ENCODE measurements around the gene KRTAP19-1. TPM values are rescaled to one million over a fixed set of nuclear protein-coding genes. Genes with fewer than 3 reads are reported as not detected.

The KRTAP19-1 gene
- total RNA-seq, 4 donors from 2014 or later, result not detected

DNA sequence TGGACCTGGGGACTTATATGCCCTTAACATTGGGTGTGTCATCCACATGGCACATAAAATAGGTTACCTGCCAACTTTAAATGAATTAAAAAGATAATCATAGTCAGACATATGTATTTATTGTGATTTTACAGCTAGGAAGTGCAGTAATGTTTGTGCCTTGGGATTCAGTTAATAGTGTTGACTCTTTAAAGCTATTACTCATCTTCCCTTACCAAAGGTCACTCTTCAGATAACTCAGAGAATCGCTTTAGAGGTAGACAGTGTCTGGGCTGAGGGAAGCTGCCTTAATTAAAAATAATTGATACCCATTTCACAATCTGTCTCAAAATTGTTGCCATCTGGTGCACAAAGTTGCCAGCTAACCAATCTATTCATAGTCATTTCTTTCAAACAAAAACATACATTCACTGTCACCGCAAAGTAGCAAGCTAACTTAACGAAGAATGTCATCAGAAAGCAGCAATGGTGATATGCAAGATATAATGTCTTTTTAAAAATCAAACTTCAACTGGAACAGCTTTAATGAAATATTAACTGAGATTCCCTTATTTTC is 43.1 kb downstream of the KRTAP19-1 start:
- H3K4me3 ChIP-seq, result no peak overlapping the region
- H3K4me1 ChIP-seq, result no peaks in the 10 kb centered on the region
- H3K36me3 ChIP-seq, result no peaks in the 10 kb centered on the region
- H3K9me3 ChIP-seq, result no peaks in the 10 kb centered on the region
- H3K27ac ChIP-seq, result no peak overlapping the region
- intact Hi-C loops (cut with DNase I; ENCODE audit: low total_unique reads), result no loop called here
- DNase-seq (no peak), ATAC-seq (no peak)
- in situ Hi-C loops (cut with MboI; ENCODE audit: low sequenced_read_pairs in 4 of 4), result no loop called here
- TF ChIP-seq, protein P1, sequence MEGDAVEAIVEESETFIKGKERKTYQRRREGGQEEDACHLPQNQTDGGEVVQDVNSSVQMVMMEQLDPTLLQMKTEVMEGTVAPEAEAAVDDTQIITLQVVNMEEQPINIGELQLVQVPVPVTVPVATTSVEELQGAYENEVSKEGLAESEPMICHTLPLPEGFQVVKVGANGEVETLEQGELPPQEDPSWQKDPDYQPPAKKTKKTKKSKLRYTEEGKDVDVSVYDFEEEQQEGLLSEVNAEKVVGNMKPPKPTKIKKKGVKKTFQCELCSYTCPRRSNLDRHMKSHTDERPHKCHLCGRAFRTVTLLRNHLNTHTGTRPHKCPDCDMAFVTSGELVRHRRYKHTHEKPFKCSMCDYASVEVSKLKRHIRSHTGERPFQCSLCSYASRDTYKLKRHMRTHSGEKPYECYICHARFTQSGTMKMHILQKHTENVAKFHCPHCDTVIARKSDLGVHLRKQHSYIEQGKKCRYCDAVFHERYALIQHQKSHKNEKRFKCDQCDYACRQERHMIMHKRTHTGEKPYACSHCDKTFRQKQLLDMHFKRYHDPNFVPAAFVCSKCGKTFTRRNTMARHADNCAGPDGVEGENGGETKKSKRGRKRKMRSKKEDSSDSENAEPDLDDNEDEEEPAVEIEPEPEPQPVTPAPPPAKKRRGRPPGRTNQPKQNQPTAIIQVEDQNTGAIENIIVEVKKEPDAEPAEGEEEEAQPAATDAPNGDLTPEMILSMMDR (IDR thresholded peaks at IDR 0.05 in 4 of 5, conservative IDR thresholded peaks at IDR 0.05 in 1 of 5), result no peak
- no peak for TF ChIP-seq POLR2A (IDR thresholded peaks at IDR 0.05)
- H3K27me3 ChIP-seq, result no peaks in the 10 kb centered on the region

DNA sequence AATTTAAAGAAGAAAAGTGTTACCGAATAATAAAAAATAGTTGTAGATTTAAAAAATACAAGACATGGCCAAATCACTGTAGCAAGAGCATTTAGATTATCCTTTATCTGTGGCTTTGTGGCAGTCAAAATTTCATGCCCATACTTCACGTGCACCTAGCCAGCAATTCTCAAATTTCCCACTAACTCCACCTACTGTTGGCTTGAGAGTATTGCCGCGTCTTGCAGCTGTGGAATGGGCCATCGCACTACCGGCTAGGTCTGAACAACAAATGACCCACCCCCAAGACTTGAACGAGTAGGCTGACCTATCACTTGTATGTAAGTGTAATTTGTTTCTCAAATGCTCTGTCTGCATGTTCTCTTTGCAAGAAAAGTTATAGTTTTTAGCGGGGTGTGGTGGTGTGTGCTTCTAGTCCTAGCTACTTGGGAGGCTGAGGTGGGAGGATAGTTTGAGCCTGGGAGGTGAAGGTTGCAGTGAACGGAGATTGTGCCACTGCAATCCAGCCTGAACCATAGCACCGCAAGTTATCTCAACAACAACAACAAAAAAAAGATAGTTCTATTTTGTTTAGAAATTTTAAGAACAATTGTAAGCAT is 46.0 kb downstream of the KRTAP19-1 start:
- Histone ChIP-seq H3K9me3 (no peaks in the 10 kb centered on the region), H3K4me3 (no peak overlapping the region), H3K36me3 (no peaks in the 10 kb centered on the region), H3K4me1 (no peaks in the 10 kb centered on the region), H3K27ac (no peak overlapping the region), H3K27me3 (no peaks in the 10 kb centered on the region)
- TF ChIP-seq, protein P1 (IDR thresholded peaks at IDR 0.05 in 4 of 5, conservative IDR thresholded peaks at IDR 0.05 in 1 of 5), result peak in 1 of 5 experiments; percentile 21
- TF ChIP-seq POLR2A (IDR thresholded peaks at IDR 0.05), result no peak
- intact Hi-C loops (cut with DNase I; ENCODE audit: low total_unique reads) (no loop called here), in situ Hi-C loops (cut with MboI; ENCODE audit: low sequenced_read_pairs in 4 of 4) (no loop called here)
- ATAC-seq, result no peak
- DNase-seq, result no peak

DNA sequence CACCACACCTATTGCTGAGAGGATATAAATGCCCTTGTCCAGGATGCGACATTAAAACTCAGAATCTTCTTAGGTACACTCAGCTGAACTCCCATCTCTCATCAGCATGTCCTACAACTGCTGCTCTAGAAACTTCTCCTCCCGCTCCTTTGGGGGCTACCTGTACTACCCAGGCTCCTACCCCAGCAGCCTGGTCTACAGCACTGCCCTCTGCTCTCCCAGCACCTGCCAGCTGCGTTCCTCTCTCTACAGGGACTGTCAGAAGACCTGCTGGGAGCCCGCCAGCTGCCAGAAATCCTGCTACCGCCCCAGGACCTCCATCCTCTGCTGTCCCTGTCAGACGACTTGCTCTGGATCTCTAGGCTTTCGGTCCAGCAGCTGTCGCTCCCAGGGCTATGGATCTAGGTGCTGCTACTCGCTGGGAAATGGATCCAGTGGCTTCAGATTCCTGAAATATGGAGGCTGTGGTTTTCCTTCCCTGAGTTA is 50.0 kb downstream of the KRTAP19-1 start, which contains the start of gene KRTAP13-4:
TSS of gene KRTAP13-4 (plus strand) at position 51 of the 486 bp plus-strand sequence. CDS start at position 107, 56 bp downstream.
- Histone ChIP-seq H3K9me3 (no peaks in the 10 kb centered on the region), H3K4me3 (no peak within 1 kb of the TSS), H3K27ac (no peak within 1 kb of the TSS), H3K36me3 (no peaks in the 10 kb centered on the region), H3K4me1 (no peaks in the 10 kb centered on the region), H3K27me3 (no peaks in the 10 kb centered on the region)
- ATAC-seq, result no peak
- no peak for DNase-seq
- intact Hi-C loops (cut with DNase I; ENCODE audit: low total_unique reads) (no loop called here), in situ Hi-C loops (cut with MboI; ENCODE audit: low sequenced_read_pairs in 4 of 4) (no loop called here)
- TF ChIP-seq, protein P1 (IDR thresholded peaks at IDR 0.05 in 4 of 5, conservative IDR thresholded peaks at IDR 0.05 in 1 of 5), result no peak
- no peak for TF ChIP-seq POLR2A (IDR thresholded peaks at IDR 0.05)

Other genes with a start within 250 kb of the KRTAP19-1 start
- not detected for gene KRTAP24-1, start 197.4 kb downstream of the KRTAP19-1 start, total RNA-seq
- not detected for gene KRTAP25-1, start 190.9 kb downstream of the KRTAP19-1 start, total RNA-seq
- not detected for gene KRTAP26-1, start 160.1 kb downstream of the KRTAP19-1 start, total RNA-seq
- gene KRTAP27-1, start 142.7 kb downstream of the KRTAP19-1 start, total RNA-seq, result not detected
- gene KRTAP23-1, start 131.8 kb downstream of the KRTAP19-1 start, total RNA-seq, result not detected
- gene KRTAP13-2, start 108.1 kb downstream of the KRTAP19-1 start, total RNA-seq, result not detected
- gene KRTAP13-1, start 84.3 kb downstream of the KRTAP19-1 start, total RNA-seq, result not detected
- not detected for gene KRTAP13-3, start 54.4 kb downstream of the KRTAP19-1 start, total RNA-seq
- not detected for gene KRTAP13-4, start 50.1 kb downstream of the KRTAP19-1 start, total RNA-seq
- not detected for gene KRTAP15-1, start 40.1 kb downstream of the KRTAP19-1 start, total RNA-seq
- gene KRTAP19-2, start 7.1 kb upstream of the KRTAP19-1 start, total RNA-seq, result not detected
- gene KRTAP19-3, start 11.6 kb upstream of the KRTAP19-1 start, total RNA-seq, result 10 to 100 TPM in 1 of 4 donors, 1 to 10 TPM in 2, not detected in 1; 1.0 to 12.9 (median 5.0) TPM
- gene KRTAP19-4, start 16.8 kb upstream of the KRTAP19-1 start, total RNA-seq, result not detected
- not detected for gene KRTAP19-5, start 21.8 kb upstream of the KRTAP19-1 start, total RNA-seq
- gene KRTAP19-6, start 61.5 kb upstream of the KRTAP19-1 start, total RNA-seq, result not detected
- gene KRTAP19-7, start 80.9 kb upstream of the KRTAP19-1 start, total RNA-seq, result not detected
- gene KRTAP22-2, start 110.0 kb upstream of the KRTAP19-1 start, total RNA-seq, result not detected
- gene KRTAP6-3, start 112.1 kb upstream of the KRTAP19-1 start, total RNA-seq, result not detected
- gene KRTAP6-2, start 118.5 kb upstream of the KRTAP19-1 start, total RNA-seq, result not detected
- gene KRTAP22-1, start 120.7 kb upstream of the KRTAP19-1 start, total RNA-seq, result not detected
- gene KRTAP6-1, start 133.6 kb upstream of the KRTAP19-1 start, total RNA-seq, result not detected
- not detected for gene KRTAP20-1, start 136.1 kb upstream of the KRTAP19-1 start, total RNA-seq
- not detected for gene KRTAP20-4, start 140.3 kb upstream of the KRTAP19-1 start, total RNA-seq
- gene KRTAP20-2, start 154.8 kb upstream of the KRTAP19-1 start, total RNA-seq, result not detected
- gene KRTAP20-3, start 162.5 kb upstream of the KRTAP19-1 start, total RNA-seq, result not detected
- not detected for gene KRTAP21-3, start 238.4 kb upstream of the KRTAP19-1 start, total RNA-seq